Body of pancreas (tissue), 4 donors: ENCODE data around the gene GDPD5.

Experiments used
- POLR2A ChIP-seq, 3 donors: fragments of 450-650 bp; IDR thresholded peaks; one replicate each; pipeline ENCODE4 v1.6.1; 2016; ENCODE audit warnings: antibody characterized with exemption in 3 of 3, mild to moderate bottlenecking in 2 of 3
- TF ChIP-seq, protein P1 (sequence below), 7 experiments: fragments of 450-650 bp in 4 of 7; fragments of 200-600 bp in 3 of 7; sonication (generic) in 3 of 7; IDR thresholded peaks; one replicate each; pipeline ENCODE4 v1.5.1; 2016 to 2019; ENCODE audit warnings: antibody characterized with exemption in 7 of 7

DNA sequence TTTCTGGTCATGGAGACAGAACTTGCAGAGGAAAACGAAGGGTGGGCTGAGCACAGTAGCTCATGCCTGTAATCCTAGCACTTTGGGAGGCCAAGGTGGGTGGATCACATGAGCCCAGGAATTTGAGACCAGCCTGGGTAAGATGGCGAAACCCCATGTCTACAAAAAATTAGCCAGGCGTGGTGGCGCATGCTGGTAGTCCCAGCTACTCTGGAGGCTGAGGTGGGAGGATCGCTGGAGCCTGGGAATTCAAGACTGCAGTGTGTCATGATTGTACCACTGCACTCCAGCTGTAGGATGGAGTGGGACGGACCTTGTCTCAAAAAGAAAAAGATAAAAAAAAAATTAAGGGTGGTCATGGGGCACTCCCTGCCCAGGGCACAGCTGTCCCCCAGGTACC, 42.2 kb upstream of the GDPD5 start:
- TF ChIP-seq, protein P1, sequence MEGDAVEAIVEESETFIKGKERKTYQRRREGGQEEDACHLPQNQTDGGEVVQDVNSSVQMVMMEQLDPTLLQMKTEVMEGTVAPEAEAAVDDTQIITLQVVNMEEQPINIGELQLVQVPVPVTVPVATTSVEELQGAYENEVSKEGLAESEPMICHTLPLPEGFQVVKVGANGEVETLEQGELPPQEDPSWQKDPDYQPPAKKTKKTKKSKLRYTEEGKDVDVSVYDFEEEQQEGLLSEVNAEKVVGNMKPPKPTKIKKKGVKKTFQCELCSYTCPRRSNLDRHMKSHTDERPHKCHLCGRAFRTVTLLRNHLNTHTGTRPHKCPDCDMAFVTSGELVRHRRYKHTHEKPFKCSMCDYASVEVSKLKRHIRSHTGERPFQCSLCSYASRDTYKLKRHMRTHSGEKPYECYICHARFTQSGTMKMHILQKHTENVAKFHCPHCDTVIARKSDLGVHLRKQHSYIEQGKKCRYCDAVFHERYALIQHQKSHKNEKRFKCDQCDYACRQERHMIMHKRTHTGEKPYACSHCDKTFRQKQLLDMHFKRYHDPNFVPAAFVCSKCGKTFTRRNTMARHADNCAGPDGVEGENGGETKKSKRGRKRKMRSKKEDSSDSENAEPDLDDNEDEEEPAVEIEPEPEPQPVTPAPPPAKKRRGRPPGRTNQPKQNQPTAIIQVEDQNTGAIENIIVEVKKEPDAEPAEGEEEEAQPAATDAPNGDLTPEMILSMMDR (IDR thresholded peaks at IDR 0.05), result no peak
- TF ChIP-seq POLR2A (IDR thresholded peaks at IDR 0.05), result no peak
